GM21576 (cell line): ENCODE data around the gene KCNQ1.

ENCODE experiments used
- ATAC-seq: cut with Tn5 transposase; IDR thresholded peaks from one replicate; pipeline ENCODE4 v1.9.1; 2021; ENCODE audit warnings: mild to moderate bottlenecking, moderate library complexity; ENCODE audit not compliant: unreplicated experiment

Gene KCNQ1

DNA sequence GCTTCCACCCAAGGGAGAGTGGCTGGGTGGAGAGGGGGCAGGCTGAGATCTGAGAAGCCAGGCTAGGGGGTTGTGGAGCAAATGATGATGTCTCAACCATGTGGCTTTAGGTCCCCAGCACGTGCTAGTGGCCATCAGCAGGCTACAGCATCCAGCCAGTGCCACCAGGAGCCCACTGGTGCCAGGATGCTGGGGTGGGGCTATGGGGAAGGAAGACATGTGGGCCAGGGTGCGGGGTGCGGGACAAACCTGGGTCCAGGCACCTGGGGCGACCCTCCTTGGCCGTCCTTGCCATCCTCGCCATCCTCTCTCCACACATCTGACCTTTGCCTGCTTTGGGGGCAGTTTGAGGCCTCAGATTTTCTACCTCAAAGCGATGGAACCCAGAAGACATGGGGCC lies 104.3 kb downstream of the KCNQ1 start:
- ATAC-seq, result no peak

DNA sequence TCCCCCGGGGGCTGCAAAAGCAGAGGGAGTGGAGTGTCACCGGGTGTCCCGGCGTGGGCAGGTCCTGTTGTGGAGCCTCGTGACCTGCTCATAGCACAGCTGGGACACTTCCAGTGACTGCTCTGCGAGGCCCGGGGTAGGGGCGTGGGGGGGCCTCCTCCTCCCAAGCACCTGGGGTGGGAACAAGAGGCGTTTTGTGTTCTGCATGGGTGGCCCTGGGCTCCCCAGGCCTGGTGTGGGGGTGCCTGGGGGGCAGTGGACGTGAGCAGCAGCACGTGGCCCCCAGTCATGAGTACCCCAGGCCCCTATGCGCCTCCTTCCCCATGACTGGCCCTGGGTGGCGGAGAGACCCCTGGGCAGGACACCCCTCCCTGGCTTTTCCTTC lies 104.7 kb downstream of the KCNQ1 start:
- ATAC-seq, result no peak

DNA sequence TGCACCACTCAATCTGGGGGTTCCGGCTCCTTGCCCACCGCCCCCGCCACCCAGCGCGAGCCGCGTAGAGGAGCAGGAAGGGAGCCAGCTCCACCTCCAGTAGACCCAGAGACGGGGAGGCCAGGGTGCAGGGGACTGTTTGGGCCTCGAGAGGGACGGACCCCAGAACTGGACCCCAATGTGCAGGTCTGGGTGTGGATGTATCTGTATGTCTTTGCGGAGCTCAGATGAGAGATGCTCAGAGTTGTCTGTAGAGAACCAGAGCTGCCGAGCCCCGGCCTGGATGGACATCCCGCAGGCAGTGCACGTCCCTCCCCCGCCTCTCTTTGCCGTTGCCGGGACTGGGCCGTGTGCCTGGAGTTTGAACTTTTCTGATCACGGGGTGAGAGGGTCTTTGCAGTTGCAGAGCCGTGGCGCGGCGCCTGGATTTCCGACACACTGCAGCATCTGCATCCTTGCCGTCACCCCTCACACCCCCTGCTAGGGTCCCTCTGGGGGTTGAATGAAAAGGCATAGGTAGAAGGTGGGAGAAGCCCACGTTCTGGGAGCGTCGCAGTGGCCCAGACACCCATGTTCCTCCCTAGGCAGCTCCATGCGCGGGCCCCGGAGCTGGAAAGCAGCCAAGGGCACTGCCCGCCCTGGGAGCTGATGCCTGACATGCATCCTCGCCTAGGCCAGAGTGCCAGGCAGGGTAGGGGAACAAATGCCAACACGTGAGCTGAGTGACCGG lies 105.2 kb downstream of the KCNQ1 start:
- no peak for ATAC-seq

DNA sequence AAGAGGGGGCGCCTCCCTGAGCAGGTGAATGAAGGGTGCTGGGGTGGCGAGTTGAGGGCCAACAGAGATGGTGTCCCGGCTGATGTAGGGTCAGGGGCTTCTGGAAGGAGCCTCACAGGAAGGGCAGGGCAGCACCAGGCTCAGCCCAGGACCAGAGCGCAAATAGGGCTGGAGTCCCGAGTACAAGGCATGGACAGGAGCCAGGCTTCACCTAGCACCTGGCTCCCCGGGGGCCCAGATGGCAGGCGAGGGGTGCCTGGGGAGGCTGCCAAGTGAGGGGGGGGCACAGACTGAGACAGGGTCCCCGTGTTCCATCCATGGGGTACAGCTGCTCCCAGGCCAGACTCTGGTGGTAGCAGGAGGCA lies 105.8 kb downstream of the KCNQ1 start:
- ATAC-seq, result no peak

DNA sequence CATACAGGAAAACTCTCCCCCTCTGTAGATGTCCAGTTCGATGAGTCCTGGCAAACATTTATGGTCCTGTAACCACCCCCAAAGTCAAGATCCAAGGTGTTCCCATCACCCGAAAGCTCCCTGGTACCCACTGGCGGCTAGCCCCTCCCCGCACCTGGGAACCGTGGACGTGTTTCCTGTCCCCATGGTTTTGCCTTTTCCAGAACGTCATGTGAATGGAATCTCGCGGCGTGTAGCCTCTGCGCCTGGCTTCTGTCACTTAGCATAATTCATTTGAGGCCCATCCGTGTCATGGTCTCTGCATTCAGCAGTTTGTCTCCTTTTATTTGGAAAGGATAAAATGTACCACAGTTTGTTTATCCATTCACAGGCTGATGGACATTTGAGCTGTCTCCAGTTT lies 106.3 kb downstream of the KCNQ1 start:
- ATAC-seq, result no peak

DNA sequence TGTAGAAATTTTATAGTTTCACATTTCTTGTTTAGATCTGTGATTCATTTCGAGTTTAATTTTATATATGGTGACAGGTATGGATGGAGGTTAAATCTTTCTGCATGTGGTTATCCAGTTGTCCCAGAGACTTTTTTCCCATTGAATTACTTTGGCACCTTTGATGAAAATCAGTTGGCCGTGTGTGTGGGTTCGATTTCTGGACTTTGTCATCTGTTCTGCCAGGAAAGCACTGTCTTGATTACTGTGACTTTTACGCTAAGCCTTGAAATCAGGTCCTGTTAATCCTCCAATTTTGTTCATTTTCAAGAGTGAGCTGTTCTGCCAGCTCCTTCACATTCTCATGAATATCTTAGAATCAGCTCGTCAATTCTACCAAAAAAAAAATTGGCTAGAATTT lies 107.4 kb downstream of the KCNQ1 start:
- no peak for ATAC-seq

DNA sequence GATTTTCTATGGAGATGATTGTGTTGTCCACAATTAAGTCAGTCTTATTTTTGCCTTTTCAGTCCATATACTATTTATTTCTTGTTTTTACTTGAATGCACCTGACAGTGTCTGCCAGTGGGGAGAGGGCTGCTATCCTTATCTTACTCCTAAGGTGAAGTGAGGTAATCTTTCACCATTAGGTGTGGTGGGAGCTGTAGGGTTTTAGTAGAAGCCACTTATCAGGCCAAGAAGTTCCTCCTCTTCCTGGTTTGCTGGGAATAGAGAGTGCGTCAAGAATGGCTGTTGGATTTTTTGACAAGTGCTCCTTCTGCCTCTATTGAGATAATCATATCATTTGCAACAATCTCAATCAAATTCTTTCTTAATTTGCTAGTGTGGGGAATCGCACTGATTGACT lies 108.4 kb downstream of the KCNQ1 start:
- no peak for ATAC-seq

DNA sequence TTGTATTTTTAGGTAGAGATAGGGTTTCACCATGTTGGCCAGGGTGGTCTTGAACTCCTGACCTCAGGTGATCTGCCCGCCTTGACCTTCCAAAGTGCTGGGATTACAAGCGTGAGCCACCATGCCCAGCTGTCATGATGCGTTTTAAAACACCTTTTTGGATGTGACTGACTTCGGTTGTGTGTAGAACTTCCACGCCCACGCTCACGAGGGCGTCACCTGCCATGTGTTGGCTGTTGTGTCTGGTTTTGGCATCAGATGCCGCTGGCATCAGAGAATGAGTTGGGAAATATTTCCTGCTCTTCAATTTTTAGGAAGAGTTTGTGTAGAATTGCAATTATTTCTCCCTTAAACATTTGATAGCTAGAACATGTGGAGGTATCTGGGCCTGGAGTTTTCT lies 109.1 kb downstream of the KCNQ1 start:
- ATAC-seq, result no peak

DNA sequence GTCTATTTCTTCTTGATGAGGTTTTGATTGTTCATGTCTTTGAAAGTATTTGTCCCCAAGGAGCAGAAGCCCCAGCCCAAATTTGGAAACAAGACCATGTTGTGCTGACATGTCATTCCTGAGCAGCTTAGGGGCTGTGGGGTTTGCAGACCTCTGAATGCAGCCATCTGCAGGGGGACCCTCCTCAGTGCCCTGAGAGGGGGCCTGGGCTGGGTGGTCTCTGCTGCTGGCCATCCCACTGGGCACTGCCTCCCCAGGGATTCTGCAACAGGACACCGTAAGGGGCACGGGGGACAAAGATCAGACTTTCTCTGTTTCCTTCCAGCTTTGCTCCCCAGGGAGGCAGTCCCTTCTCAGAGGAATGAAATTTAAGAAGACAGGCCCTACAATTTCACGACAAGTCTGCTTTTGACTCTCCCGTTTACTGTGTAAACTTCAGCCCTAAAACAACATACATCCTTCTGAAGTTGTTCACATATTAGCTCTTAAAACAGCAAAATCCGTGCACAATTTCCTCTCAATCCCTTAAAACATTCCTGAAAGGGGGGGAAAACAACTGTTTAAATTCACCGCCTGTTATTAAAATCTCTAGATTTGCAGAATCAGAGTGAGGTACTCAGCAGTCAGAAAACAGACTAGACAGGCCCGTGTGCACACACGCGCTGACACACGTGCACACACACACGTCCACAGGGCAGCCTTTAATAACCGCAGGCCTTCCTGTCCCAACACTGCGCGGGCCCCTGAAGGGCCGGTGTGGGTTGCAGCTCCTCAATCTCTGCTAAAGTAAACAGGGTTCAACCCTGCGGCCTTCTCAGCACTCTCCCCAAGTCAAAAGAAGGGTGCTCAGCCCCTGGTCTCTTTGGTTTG lies 109.8 kb downstream of the KCNQ1 start:
- no peak for ATAC-seq

DNA sequence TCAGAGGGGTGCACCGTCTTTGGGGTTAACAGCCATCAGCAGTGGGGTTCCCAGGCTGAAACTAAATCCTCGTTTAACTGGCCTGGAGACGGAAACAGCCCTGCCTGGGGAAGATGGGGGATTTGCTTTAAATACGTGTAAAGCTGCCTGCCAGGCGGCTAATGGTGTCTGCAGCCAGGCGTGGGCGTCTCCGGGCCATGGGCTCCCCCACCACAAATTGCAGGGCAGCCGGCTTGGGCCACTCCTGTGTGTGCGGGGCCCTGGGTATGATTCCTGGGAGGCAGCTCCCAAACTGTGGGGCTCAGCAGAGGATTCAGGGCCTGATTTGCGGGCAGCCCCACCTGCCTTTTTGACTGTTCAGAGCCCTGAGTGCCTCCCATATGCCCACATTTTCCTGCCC lies 110.5 kb downstream of the KCNQ1 start:
- no peak for ATAC-seq

DNA sequence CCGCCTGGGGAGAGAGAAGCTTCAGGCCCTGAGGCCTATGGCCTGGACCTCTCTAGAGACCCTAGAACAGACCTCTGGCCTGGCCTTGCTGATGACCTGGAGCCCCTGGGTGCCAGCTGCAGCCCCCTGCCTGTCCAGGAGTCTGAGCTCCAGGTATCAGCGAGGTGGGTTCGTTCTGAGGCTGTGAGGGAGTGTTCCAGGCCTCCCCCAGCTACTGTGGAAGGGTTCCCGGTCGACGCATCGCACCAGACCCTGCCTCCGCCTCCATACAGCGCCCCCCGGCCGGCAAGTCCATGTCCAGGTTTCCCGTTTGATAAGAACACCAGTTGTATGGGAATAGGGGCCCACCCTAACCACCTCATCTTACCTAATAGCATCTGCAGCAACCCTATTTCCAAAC lies 111.1 kb downstream of the KCNQ1 start:
- no peak for ATAC-seq

DNA sequence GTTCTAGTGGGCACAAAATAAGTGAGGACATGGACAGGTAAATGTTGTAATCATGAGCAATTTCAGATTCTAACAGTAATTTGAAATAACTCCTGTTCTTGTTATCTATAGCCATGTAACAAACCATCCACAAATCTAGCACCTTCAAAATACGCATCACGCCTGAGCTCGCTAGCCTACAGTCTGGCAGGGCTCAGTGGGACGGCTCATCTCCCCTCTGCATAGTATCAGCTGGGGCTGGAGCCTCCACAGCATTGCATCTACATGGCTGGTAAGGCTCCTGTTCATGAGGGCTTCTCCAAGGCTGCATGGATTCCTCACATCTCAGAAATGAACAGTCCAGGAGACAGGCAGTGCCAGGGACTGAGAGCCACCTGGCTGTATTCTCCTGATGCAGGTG lies 112.6 kb downstream of the KCNQ1 start:
- ATAC-seq, result no peak

DNA sequence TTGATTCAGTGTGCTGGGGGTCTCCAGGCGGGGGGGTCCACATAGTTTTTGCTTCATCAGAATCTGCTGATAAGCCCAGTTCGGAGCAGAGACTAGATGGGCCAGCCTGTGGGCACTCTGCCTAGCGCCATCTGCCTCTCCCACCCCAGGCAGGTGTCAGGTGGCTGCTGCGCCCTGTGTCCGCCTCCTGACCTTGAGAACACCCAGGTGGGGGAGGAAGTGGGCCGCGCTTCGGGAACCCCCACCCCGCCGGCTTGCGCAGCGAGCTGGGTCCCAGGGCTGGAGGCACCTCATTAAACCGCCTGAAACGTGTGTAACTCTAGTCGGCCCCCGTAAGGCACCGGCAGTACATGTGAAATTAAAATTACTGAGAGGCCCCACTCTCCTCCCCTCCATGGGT lies 113.6 kb downstream of the KCNQ1 start:
- no peak for ATAC-seq

DNA sequence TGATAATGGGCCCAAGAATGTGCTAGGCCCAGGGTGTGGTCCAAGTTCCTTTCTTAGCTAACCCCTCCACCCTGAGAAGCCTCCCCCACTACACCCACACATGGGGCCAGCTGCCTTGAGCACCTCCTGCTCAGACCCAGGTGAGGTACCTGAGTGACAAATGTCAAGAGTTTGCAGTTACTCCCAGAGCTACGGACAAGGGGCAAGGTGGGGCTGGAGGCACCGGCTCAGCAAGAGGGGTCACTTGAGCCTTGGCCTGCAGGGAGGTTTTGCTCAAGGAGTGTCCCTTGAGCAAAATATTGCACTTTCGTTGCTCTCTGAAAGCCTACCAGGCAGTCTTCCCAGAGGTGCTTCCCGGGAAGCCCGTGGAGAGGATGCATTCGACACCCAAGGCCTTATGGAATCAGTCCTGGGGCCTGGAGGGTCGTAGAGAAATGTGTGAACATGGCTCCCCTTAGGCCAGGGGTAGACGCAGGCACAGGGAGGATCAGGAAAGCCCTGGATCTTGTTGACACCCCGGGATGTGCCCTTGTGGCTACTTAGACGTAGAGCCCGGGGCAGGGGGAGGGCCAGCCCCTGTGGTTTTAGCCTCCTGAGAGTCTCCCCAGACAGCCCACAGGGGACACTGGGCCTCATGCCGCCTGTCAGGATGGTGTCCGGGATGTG lies 114.2 kb downstream of the KCNQ1 start:
- no peak for ATAC-seq

DNA sequence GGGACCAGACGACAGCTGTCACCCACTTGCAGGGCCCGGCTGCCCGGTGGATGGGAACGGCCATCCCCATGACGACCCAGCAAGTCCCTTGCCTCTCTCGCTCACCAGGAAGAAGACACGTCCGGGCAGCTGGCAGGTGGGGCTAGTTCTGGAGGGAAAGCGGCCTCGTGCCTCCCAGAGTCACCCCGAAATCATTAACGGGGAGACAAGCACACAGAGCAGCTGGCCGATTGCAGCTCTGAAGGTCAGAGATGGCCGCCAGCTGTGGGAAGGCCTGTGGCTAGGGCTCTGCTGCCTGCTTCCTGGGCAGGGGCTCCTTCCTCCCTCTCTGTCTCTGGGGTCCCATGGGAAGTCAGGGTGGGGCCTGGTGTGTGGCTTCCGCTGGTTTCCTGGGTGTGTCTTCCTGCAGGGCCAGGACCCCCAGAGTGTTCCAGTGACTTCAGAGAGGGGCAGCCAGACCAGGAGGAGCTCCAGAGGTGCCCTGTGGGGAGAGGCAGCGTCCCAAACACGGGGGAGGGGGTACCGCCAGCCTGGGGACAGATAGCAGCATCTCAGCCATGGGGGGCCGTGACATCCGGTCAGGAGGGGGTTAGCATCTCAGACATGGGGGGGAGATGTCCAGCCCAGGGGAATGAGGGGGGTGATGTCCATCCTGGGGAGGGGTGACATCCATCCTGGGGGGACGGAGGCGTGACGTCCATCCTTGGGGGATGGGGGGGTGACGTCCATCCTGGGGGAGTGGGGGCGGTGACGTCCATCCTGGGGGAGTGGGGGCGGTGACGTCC lies 114.9 kb downstream of the KCNQ1 start:
- no peak for ATAC-seq

DNA sequence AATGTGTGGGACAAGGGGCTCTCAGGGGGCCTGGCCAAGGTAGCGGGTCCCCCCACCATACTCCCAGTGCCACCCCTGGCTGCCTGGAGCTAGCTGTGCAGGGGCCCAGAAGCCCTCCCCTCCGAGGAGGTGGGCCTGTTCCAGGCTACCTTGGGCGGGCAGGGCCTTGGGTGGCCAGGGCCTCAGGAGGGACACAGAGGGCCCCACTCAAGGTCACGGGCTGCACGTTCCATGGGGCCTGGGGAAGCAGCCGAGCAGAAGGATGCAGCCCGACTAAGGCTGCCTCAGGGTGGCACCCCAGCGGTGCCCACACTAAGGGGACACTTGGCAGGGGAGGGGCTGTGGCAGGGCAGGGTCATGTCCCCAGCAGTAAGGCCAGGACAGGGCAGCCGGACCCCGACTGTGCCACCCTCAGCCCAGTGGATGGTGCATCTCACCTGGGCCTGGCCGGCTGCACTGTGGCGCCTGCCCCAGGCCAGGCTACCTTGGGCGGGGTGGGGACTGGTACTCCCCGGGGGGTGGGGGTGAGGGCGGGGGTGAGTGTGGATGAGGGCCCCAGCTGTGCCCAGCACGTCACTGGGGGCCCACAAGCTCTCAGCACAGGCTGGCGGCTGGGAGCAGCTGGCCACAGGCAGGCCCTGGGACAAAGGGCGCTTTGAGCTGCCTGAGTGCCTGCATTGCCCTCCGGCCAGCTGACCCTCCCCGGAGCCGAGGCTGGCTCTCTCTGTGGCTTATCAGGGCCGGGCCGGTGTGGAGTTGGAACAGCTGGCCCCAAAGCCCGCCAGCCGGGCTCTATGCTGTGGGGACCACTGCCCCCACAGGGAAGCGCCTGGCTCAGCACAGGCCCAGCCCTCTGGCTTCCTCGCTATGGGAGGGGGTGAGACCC lies 117.1 kb downstream of the KCNQ1 start:
- ATAC-seq, result no peak

DNA sequence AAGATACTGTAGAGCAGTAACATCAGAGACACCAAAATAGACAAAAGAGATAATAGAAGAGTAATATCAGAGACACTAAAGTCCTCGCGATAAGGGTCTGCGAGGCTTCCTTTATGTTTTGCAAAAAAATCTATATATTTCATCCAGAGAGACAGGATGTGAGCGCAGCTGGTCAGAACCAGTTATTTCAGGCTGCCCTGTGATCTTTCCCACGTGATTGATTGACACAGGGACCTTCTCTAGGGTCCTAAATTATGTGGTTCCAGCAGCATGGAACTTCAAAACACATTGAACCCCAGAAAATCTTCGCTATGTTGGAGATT lies 118.0 kb downstream of the KCNQ1 start:
- no peak for ATAC-seq

DNA sequence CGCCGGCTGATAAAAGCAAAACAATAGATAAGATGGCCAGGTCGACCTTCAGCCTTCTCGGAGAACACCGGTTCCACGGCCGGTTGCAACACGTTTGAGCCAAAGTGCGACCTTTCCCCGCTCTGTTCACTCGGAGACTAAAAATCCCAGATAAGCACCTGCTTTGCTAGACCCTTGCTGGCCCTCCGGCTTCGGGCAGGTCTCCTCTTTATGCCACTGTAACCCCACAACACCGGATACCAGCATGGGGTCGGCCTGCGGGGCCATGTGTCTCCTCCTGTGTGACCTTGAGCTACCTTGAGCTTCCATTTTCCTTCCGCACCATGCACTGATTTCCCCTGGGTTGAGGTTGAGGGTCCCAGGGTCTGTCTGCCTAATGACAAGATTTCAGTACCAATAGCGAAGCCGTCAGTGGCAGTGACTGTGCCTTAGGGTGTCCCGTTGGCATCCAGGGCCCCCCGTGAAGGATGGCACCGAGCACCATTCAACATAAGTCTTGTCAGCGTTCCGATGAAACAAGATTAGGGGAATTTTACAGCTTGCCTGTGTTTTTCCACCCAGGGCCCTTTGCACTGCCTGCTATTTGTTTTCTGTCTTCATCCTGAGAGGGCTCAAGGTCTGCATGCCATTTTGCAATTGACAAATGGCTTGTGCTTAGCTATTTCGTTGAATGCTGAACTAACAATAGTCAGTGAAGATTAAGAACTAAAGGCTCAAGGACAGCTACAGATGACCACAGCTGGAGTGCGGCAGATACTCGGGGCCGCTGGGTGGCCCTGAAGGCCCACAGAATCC lies 118.6 kb downstream of the KCNQ1 start:
- ATAC-seq, result no peak

DNA sequence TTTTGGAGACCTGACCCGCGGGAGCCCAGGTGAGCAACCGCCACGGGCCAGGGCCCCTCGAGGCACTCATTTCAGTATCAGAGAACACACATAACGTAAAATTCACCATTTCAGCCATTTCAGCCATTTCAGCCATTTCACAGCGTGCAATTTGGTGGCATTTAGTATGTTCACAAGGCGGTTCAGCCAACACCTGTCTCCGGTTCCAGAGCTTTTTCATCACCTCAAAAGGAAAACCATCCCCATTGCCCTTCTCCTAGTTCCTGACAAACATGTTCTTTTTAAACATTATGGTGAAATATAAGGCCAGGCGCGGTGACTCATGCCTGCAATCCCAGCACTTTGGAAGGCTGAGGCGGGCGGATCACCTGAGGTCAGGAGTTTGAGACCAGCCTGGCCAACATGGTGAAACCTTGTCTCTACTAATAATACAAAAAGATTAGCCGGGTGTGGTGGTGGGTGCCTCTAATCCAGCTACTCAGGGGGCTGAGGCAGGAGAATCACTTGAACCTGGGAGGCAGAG lies 119.3 kb downstream of the KCNQ1 start:
- no peak for ATAC-seq
